Endothelial cell of umbilical vein (primary cell): ENCODE measurements around the gene CBX3.
"Not testable (repeated sequence)": the region's sequence is repeated elsewhere in the genome, so short reads cannot be mapped to it uniquely, and the experiment has no call there.

ENCODE experiments used
- JUN ChIP-seq: IDR thresholded peaks from 2 replicates; pipeline ENCODE4 v1.6.1; 2011; ENCODE audit warnings: borderline replicate concordance, low read depth; ENCODE audit not compliant: insufficient read length, insufficient read depth
- MAX ChIP-seq: IDR thresholded peaks from 2 replicates; pipeline ENCODE4 v1.6.1; 2011; ENCODE audit not compliant: insufficient read depth, insufficient read length
- POLR2A ChIP-seq: IDR thresholded peaks from 2 replicates; pipeline ENCODE4 v1.6.1; 2012; ENCODE audit warnings: low read depth, mild to moderate bottlenecking, control low read depth, low read length
- TF ChIP-seq, protein P1 (sequence below), 2 donors: IDR thresholded peaks; 1 replicate in 1 of 2; 2 replicates in 1 of 2; pipeline ENCODE4 v1.5.1; 2011; ENCODE audit warnings: low read length in 2 of 2, mild to moderate bottlenecking in 2 of 2, moderate library complexity in 2 of 2, control low read depth in 1 of 2, inconsistent platforms in 1 of 2, low read depth in 1 of 2; ENCODE audit not compliant: insufficient read depth in 1 of 2; ENCODE audit errors: extremely low read depth in 1 of 2

- TF ChIP-seq, protein P1, sequence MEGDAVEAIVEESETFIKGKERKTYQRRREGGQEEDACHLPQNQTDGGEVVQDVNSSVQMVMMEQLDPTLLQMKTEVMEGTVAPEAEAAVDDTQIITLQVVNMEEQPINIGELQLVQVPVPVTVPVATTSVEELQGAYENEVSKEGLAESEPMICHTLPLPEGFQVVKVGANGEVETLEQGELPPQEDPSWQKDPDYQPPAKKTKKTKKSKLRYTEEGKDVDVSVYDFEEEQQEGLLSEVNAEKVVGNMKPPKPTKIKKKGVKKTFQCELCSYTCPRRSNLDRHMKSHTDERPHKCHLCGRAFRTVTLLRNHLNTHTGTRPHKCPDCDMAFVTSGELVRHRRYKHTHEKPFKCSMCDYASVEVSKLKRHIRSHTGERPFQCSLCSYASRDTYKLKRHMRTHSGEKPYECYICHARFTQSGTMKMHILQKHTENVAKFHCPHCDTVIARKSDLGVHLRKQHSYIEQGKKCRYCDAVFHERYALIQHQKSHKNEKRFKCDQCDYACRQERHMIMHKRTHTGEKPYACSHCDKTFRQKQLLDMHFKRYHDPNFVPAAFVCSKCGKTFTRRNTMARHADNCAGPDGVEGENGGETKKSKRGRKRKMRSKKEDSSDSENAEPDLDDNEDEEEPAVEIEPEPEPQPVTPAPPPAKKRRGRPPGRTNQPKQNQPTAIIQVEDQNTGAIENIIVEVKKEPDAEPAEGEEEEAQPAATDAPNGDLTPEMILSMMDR (IDR thresholded peaks at IDR 0.05; ENCODE audit: extremely low read depth in 1 of 2, insufficient read depth in 1 of 2, low read depth in 1 of 2, low read length in 2 of 2), result not testable (repeated sequence)
- TF ChIP-seq POLR2A, JUN, MAX: not testable (repeated sequence)
Observed at GRCh38 chr7:26177269-26177668, 24.3 kb upstream of the CBX3 start.
